DOHH2 (cell line): ENCODE data around the gene DAPK2.
"Not testable (repeated sequence)": the region's sequence is repeated elsewhere in the genome, so short reads cannot be mapped to it uniquely, and the experiment has no call there.

ENCODE experiments used
- H3F3A ChIP-seq: fragments of 200-600 bp; sonication (generic), shearing (Covaris generic); 2 replicates; pipeline ENCODE4 v1.6.0; 2016; ENCODE audit warnings: antibody characterized with exemption, mild to moderate bottlenecking; ENCODE audit not compliant: control insufficient read depth, insufficient read depth
- H3K27ac ChIP-seq: fragments of 200-600 bp; sonication (generic); 2 replicates; pipeline ENCODE4 v1.5.1; 2014; ENCODE audit warnings: low read depth, mild to moderate bottlenecking, low read length, moderate library complexity
- H3K27me3 ChIP-seq: fragments of 200-600 bp; sonication (generic); 2 replicates; pipeline ENCODE4 v1.6.1; 2014; ENCODE audit warnings: mild to moderate bottlenecking, low read length, mixed read lengths; ENCODE audit not compliant: control insufficient read depth
- H3K36me3 ChIP-seq: fragments of 200-600 bp; sonication (generic); 2 replicates; pipeline ENCODE4 v1.6.1; 2014; ENCODE audit warnings: mild to moderate bottlenecking, low read length, moderate library complexity, mixed read lengths; ENCODE audit not compliant: control insufficient read depth
- H3K4me1 ChIP-seq: fragments of 200-600 bp; sonication (generic); 2 replicates; pipeline ENCODE4 v1.6.1; 2014; ENCODE audit warnings: mild to moderate bottlenecking, low read length, mixed read lengths; ENCODE audit not compliant: control insufficient read depth
- H3K4me2 ChIP-seq: fragments of 200-600 bp; sonication (generic); 2 replicates; pipeline ENCODE4 v1.6.0; 2014; ENCODE audit warnings: mild to moderate bottlenecking, low read length, moderate library complexity
- H3K4me3 ChIP-seq: fragments of 200-600 bp; sonication (generic); 2 replicates; pipeline ENCODE4 v1.5.1; 2014; ENCODE audit warnings: mild to moderate bottlenecking, low read length, mixed read lengths
- H3K79me2 ChIP-seq: fragments of 200-600 bp; sonication (generic); 2 replicates; pipeline ENCODE4 v1.6.1; 2014; ENCODE audit warnings: mild to moderate bottlenecking, low read length, mixed read lengths; ENCODE audit not compliant: control insufficient read depth
- H3K9me2 ChIP-seq: fragments of 200-600 bp; sonication (generic); replicated peaks from 2 replicates; pipeline ENCODE4 v1.6.1; 2014; ENCODE audit warnings: mild to moderate bottlenecking, low read length, mixed read lengths; ENCODE audit not compliant: control insufficient read depth
- H3K9me3 ChIP-seq: fragments of 200-600 bp; sonication (generic); 2 replicates; pipeline ENCODE4 v1.6.1; 2014; ENCODE audit warnings: antibody characterized with exemption, low read length, mixed read lengths; ENCODE audit not compliant: control insufficient read depth, insufficient read depth
- H4K20me1 ChIP-seq: fragments of 200-600 bp; sonication (generic); 2 replicates; pipeline ENCODE4 v1.6.0; 2014; ENCODE audit warnings: low read depth, mild to moderate bottlenecking, antibody characterized with exemption, low read length, moderate library complexity; ENCODE audit not compliant: control insufficient read depth, insufficient read depth
- EZH2phosphoT487 ChIP-seq: fragments of 200-600 bp; sonication (generic); IDR thresholded peaks from 2 replicates; pipeline ENCODE4 v1.6.1; 2017; ENCODE audit warnings: borderline replicate concordance, mild to moderate bottlenecking, antibody characterized with exemption, low read length, moderate library complexity, mixed read lengths
- TF ChIP-seq, protein P1 (sequence below): fragments of 200-600 bp; sonication (generic); IDR thresholded peaks from one replicate; pipeline ENCODE4 v1.5.1; 2014; ENCODE audit warnings: antibody characterized with exemption, mild to moderate bottlenecking, low read depth, low read length; ENCODE audit not compliant: poor library complexity, severe bottlenecking

The DAPK2 gene

DNA sequence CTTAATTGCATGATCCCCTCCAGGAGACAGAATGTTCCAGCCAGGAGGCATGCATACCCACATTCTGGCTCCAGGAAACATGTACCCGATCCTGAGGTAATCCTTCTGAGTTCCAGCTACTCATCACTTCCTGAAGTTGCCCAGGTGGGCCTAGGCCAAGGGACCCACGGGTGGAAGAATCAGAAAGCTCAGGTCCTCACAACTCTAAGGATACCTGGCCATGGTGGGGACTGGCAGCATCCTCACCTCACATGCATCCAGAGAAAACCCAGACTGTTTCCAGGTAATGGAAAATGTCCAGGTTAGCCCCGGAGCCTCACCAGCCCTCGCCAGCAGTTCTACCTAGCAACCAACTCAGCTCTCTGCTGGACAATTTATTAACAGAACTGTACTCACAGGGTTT lies 78.2 kb downstream of the DAPK2 start:
- no peaks in the 10 kb centered on the region for H4K20me1 ChIP-seq
- no peak for TF ChIP-seq EZH2phosphoT487
- no peaks in the 10 kb centered on the region for H3K9me2 ChIP-seq
- no peaks in the 10 kb centered on the region for H3K27me3 ChIP-seq
- H3K27ac ChIP-seq = no peak overlapping the region
- H3K36me3 ChIP-seq = no peaks in the 10 kb centered on the region
- no peaks in the 10 kb centered on the region for H3F3A ChIP-seq
- no peaks in the 10 kb centered on the region; the same call in 1 of the 2 replicates for H3K4me1 ChIP-seq
- no peaks in the 10 kb centered on the region for H3K9me3 ChIP-seq
- H3K4me3 ChIP-seq = no peak overlapping the region
- no peaks in the 10 kb centered on the region for H3K79me2 ChIP-seq
- H3K4me2 ChIP-seq = no peak overlapping the region

- Histone ChIP-seq H3K27ac (no peak overlapping the region), H3K27me3 (no peaks in the 10 kb centered on the region), H3K79me2 (no peaks in the 10 kb centered on the region), H3K4me1 (no peaks in the 10 kb centered on the region; the same call in 1 of the 2 replicates), H3K36me3 (no peaks in the 10 kb centered on the region), H3K4me3 (no peak overlapping the region), H3F3A (no peaks in the 10 kb centered on the region), H3K4me2 (no peak overlapping the region), H3K9me2 (no peaks in the 10 kb centered on the region), H3K9me3 (no peaks in the 10 kb centered on the region), H4K20me1 (no peaks in the 10 kb centered on the region)
- TF ChIP-seq, protein P1, sequence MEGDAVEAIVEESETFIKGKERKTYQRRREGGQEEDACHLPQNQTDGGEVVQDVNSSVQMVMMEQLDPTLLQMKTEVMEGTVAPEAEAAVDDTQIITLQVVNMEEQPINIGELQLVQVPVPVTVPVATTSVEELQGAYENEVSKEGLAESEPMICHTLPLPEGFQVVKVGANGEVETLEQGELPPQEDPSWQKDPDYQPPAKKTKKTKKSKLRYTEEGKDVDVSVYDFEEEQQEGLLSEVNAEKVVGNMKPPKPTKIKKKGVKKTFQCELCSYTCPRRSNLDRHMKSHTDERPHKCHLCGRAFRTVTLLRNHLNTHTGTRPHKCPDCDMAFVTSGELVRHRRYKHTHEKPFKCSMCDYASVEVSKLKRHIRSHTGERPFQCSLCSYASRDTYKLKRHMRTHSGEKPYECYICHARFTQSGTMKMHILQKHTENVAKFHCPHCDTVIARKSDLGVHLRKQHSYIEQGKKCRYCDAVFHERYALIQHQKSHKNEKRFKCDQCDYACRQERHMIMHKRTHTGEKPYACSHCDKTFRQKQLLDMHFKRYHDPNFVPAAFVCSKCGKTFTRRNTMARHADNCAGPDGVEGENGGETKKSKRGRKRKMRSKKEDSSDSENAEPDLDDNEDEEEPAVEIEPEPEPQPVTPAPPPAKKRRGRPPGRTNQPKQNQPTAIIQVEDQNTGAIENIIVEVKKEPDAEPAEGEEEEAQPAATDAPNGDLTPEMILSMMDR = no peak
- TF ChIP-seq EZH2phosphoT487 = no peak
These were observed 78.7 kb downstream of the DAPK2 start for GRCh38 chr15:63967616-63968015.

- not testable (repeated sequence) for H3K27me3 ChIP-seq, H3K4me1 ChIP-seq, H3K9me3 ChIP-seq, H3K9me2 ChIP-seq, H3K4me2 ChIP-seq, H3F3A ChIP-seq, H3K79me2 ChIP-seq, H4K20me1 ChIP-seq, H3K27ac ChIP-seq, H3K36me3 ChIP-seq, H3K4me3 ChIP-seq
These were observed 83.2 kb downstream of the DAPK2 start for GRCh38 chr15:63962947-63963721.

DNA sequence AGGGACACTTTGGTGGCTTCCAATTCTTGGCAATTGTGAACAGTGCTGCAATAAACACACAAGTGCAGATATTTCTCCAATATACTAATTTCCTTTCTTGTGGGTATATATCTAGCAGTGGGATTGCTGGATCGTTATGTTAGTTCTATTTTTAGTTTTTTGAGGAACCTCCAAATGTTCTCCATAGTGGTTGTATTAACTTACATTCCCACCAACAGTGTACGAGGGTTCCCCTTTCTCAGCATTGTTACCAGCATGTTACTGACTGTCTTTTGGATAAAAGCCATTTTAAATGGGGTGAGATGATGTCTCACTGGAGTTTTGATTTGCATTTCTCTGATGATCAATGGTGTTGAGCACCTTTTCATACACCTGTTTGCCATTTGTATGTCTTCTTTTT lies 92.8 kb downstream of the DAPK2 start:
- Histone ChIP-seq H3K9me3 (no peaks in the 10 kb centered on the region), H3K79me2 (no peaks in the 10 kb centered on the region), H3K27ac (no peak overlapping the region), H3K4me3 (no peak overlapping the region), H3K4me1 (no peaks in the 10 kb centered on the region), H3K4me2 (no peak overlapping the region), H3K27me3 (no peaks in the 10 kb centered on the region), H3K36me3 (no peaks in the 10 kb centered on the region), H4K20me1 (no peaks in the 10 kb centered on the region), H3K9me2 (no peaks in the 10 kb centered on the region), H3F3A (no peaks in the 10 kb centered on the region)
- TF ChIP-seq, protein P1 = no peak
- no peak for TF ChIP-seq EZH2phosphoT487
